A549 treated with CORT108297 at 1 μM for 4 hours (cell line): Measurements from ENCODE around the gene USP20. TPM values are rescaled to one million over a fixed set of nuclear protein-coding genes. Genes with fewer than 3 reads are reported as not detected.

ENCODE experiments used
- total RNA-seq: library from RNA; stranded (reverse); fragments of 200-300 nt; extraction: Qiagen RNA extraction; gene quantifications from 5 replicates; pipeline ENCODE4 v1.2.3, GENCODE V29; 2022

USP20 gene
- 3.6 to 6.3 TPM (median 6.1 TPM) in 5 replicates for total RNA-seq

GRCh38 chr9:129835128-129835859, at the start of gene USP20, which contains the start of gene C9orf78:
USP20 (plus strand) TSS chr9:129835458; CDS start chr9:129852556, 17,098 bp downstream.
C9orf78 (minus strand) TSS chr9:129835275; CDS start chr9:129835221, 54 bp downstream.

GRCh38 chr9:129802833-129803675, 32.2 kb upstream of the USP20 start, which contains the start of gene TOR1B:
TOR1B (plus strand) TSS chr9:129803184; CDS start chr9:129803213, 29 bp downstream.

GRCh38 chr9:129823935-129824601, 11.2 kb upstream of the USP20 start, which contains the start of gene TOR1A:
TOR1A (minus strand) TSS chr9:129824136; CDS start chr9:129824085, 51 bp downstream.

Other genes starting within 250 kb of the USP20 start
- 0.10 to 0.12 TPM in 2 of 5 replicates, not detected in the others for gene C9orf50, start 214.4 kb upstream of the USP20 start, total RNA-seq
- 91.1 to 106 TPM (median 99.9 TPM) in 5 replicates for gene NTMT1, start 209.3 kb upstream of the USP20 start, total RNA-seq
- 18.0 to 25.5 TPM (median 24.7 TPM) in 5 replicates for gene ASB6, start 193.3 kb upstream of the USP20 start, total RNA-seq
- gene PRRX2, start 169.8 kb upstream of the USP20 start, total RNA-seq: 3.5 to 8.8 TPM (median 7.8 TPM) in 5 replicates
- 113 to 139 TPM (median 120 TPM) in 5 replicates for gene PTGES, start 82.4 kb upstream of the USP20 start, total RNA-seq
- gene TOR1B, start 32.3 kb upstream of the USP20 start, total RNA-seq: 21.3 to 26.5 TPM (median 24.1 TPM) in 5 replicates
- 59.5 to 64.3 TPM (median 63.5 TPM) in 5 replicates for gene TOR1A, start 11.3 kb upstream of the USP20 start, total RNA-seq
- 44.7 to 54.2 TPM (median 48.8 TPM) in 5 replicates for gene C9orf78, start 183 bp upstream of the USP20 start, total RNA-seq
- 12.4 to 15.4 TPM (median 14.0 TPM) in 5 replicates for gene FNBP1, start 207.7 kb downstream of the USP20 start, total RNA-seq
- 24.2 to 29.6 TPM (median 27.8 TPM) in 5 replicates for gene GPR107, start 218.4 kb downstream of the USP20 start, total RNA-seq